K562 (cell line): ENCODE results near the gene NR6A1. TPM values are rescaled to one million over a fixed set of nuclear protein-coding genes. Genes with fewer than 3 reads are reported as not detected.

Experiments used
- ATAC-seq: fragments of 200-7000 bp; cut with Tn5 transposase; 3 replicates; pipeline ENCODE4 v1.9.1; 2020; ENCODE audit warnings: moderate library complexity
- BruUV-seq: library from RNA; stranded (reverse); fragments of 400-500 nt; replicated peaks from 2 replicates; lab custom pipeline; 2021; lab: Mats Ljungman, UMichigan
- CTCF ChIA-PET: fragments of 300-600 bp; formaldehyde crosslinking; extraction: SDS; loops from one replicate; lab custom pipeline; 2021; ENCODE audit warnings: low intra/inter-chr PET ratio; lab: Yijun Ruan, JAX
- POLR2A ChIA-PET: fragments of 300-600, 350-650 bp; sonication (Branson Sonifier 250); formaldehyde crosslinking; extraction: SDS; loops from one replicate; lab custom pipeline; 2021; ENCODE audit warnings: antibody characterized with exemption, inconsistent platforms; lab: Yijun Ruan, JAX
- DNase-seq, 4 experiments: peaks; one replicate each; pipeline versions ENCODE4 v3.0.0 to v3.0.0-alpha.2; 2011 to 2018; ENCODE audit warnings: low spot score in 3 of 4, mixed read lengths in 3 of 4; ENCODE audit errors: extremely low read depth in 1 of 4
- FAIRE-seq: peaks from 2 replicates; lab custom pipeline; 2011; peaks lifted over from hg19 to GRCh38; lab: Jason Lieb, UNC
- H2AFZ ChIP-seq: 2 replicates; pipeline ENCODE4 v1.6.0; 2011; ENCODE audit warnings: low read depth, low read length, control low read depth, inconsistent platforms
- H3K27ac ChIP-seq: fragments of 200-600 bp; 3 replicates; pipeline ENCODE4 v1.8.0; 2011; ENCODE audit warnings: low read depth, mild to moderate bottlenecking, control low read depth, inconsistent platforms, low read length, moderate library complexity, mixed read lengths; ENCODE audit errors: extremely low read depth
- H3K27me3 ChIP-seq, 2 experiments: fragments of 300-600 bp in 1 of 2; 2 replicates in 1 of 2; 3 replicates in 1 of 2; pipeline versions ENCODE4 v1.6.0 to v1.8.0; 2011; ENCODE audit warnings: inconsistent platforms in 2 of 2, low read length in 2 of 2, mild to moderate bottlenecking in 1 of 2, mixed read lengths in 1 of 2, moderate library complexity in 1 of 2; ENCODE audit not compliant: control insufficient read depth in 2 of 2, insufficient read depth in 2 of 2
- H3K36me3 ChIP-seq: fragments of 300-600 bp; 3 replicates; pipeline ENCODE4 v1.8.0; 2011; ENCODE audit warnings: mild to moderate bottlenecking, low read length, inconsistent platforms; ENCODE audit not compliant: control insufficient read depth, insufficient read depth
- H3K4me1 ChIP-seq, 2 experiments: fragments of 200-600 bp in 1 of 2; replicated peaks in 1 of 2; 2 replicates in 1 of 2; 3 replicates in 1 of 2; pipeline versions ENCODE4 v1.5.1 to v1.8.0; 2011; ENCODE audit warnings: inconsistent platforms in 2 of 2, low read length in 2 of 2, mild to moderate bottlenecking in 1 of 2, mixed read lengths in 1 of 2, moderate library complexity in 1 of 2; ENCODE audit not compliant: control insufficient read depth in 2 of 2, insufficient read depth in 2 of 2
- H3K4me2 ChIP-seq: 2 replicates; pipeline ENCODE4 v1.6.1; 2011; ENCODE audit warnings: low read length, control low read depth, inconsistent platforms, mixed read lengths; ENCODE audit not compliant: insufficient read depth
- H3K4me3 ChIP-seq: fragments of 200-600 bp; sonication (generic), shearing (Covaris generic); 2 replicates; pipeline ENCODE4 v1.5.1; 2016; ENCODE audit warnings: control low read depth, inconsistent platforms
- H3K79me2 ChIP-seq: fragments of 200-600 bp; 3 replicates; pipeline ENCODE4 v1.8.0; 2011; ENCODE audit warnings: low read length, inconsistent platforms; ENCODE audit not compliant: control insufficient read depth, insufficient read depth
- H3K9ac ChIP-seq, 2 experiments: 2 replicates each; pipeline versions ENCODE4 v1.6.0 to v1.6.1; 2011; ENCODE audit warnings: low read depth in 2 of 2, low read length in 2 of 2, control low read depth in 1 of 2, inconsistent platforms in 1 of 2, mild to moderate bottlenecking in 1 of 2, mixed read lengths in 1 of 2; ENCODE audit not compliant: insufficient read depth in 1 of 2
- H3K9me1 ChIP-seq: one replicate; pipeline ENCODE4 v1.6.0; 2011; ENCODE audit warnings: inconsistent platforms, mild to moderate bottlenecking, low read length, moderate library complexity; ENCODE audit not compliant: control insufficient read depth, insufficient read depth
- H3K9me3 ChIP-seq: replicated peaks from 2 replicates; pipeline ENCODE4 v1.5.1; 2011; ENCODE audit warnings: low read depth, low read length, inconsistent platforms; ENCODE audit not compliant: control insufficient read depth, insufficient read depth
- H4K20me1 ChIP-seq: replicated peaks from 2 replicates; pipeline ENCODE4 v1.6.1; 2011; ENCODE audit warnings: low read length, inconsistent platforms, mixed read lengths; ENCODE audit not compliant: control insufficient read depth, insufficient read depth
- CCAR2 ChIP-seq: fragments of 200-400 bp; formaldehyde crosslinking; IDR thresholded peaks from 2 replicates; pipeline ENCODE4 v1.6.1; 2017; ENCODE audit warnings: mild to moderate bottlenecking, low read depth, low read length
- RAD21 ChIP-seq, 2 experiments: fragments of 250-450 bp in 1 of 2; fragments of 450-650 bp in 1 of 2; sonication (Bioruptor Pico) in 1 of 2; formaldehyde crosslinking in 1 of 2; IDR thresholded peaks in 1 of 2; conservative IDR thresholded peaks in 1 of 2; 2 replicates each; pipeline versions ENCODE4 v1.4.0 to v1.8.0; 2020 to 2022; ENCODE audit warnings: mild to moderate bottlenecking in 2 of 2, moderate library complexity in 1 of 2
- WGBS: fragments of 100-300 bp; shearing (Covaris generic); methylation state at CpG from one replicate; pipeline ENCODE4 v1.1.6; 2016; ENCODE audit warnings: low coverage, mixed read lengths; ENCODE audit not compliant: insufficient coverage; ENCODE audit errors: missing lambda C conversion rate; 5-methylcytosine and 5-hydroxymethylcytosine counted together
- in situ Hi-C: fragments of 300-500 bp; cut with MboI; formaldehyde crosslinking; loops from 4 replicates; pipeline ENCODE4 v1.15.0; 2018; ENCODE audit warnings: inconsistent platforms, mixed read lengths
- intact Hi-C: fragments of 100-400 bp; cut with micrococcal nuclease; formaldehyde crosslinking; loops from 2 replicates; pipeline ENCODE4 v1.14.2; 2022
- polyA plus RNA-seq, 8 experiments: library from polyadenylated mRNA; depleted of rRNA in 4 of 8; stranded (reverse) in 5 of 8; unstranded in 3 of 8; fragments of >200 nt; fragmentation: Nextera tagmentation in 2 of 8; fragmentation: Illumina TruSeq in 1 of 8; extraction: Ambion mirVana in 2 of 8; extraction: Trizol in 1 of 8; gene quantifications; 2 replicates each; pipeline versions ENCODE4 v1.2.1 to v1.2.3, GENCODE V29; 2011 to 2014; ENCODE audit warnings: inconsistent platforms in 1 of 8, missing spikeins in 1 of 8
- total RNA-seq, 7 experiments: library from RNA; depleted of rRNA in 6 of 7; stranded (reverse); fragments of >200 nt in 6 of 7; fragmentation: Illumina TruSeq in 2 of 7; extraction: Trizol in 2 of 7; gene quantifications; 2 replicates each; pipeline versions ENCODE4 v1.2.1 to v1.2.3, GENCODE V29; 2011 to 2021; ENCODE audit warnings: low replicate concordance in 1 of 7
- TF ChIP-seq, protein P1 (sequence below), 3 experiments: IDR thresholded peaks in 2 of 3; conservative IDR thresholded peaks in 1 of 3; 2 replicates each; pipeline ENCODE4 v1.5.1; 2011 to 2012; ENCODE audit warnings: low read length in 3 of 3, mild to moderate bottlenecking in 3 of 3, control low read depth in 2 of 3, improper control_type of control experiment in 1 of 3, inconsistent platforms in 1 of 3, low read depth in 1 of 3, mixed read lengths in 1 of 3, moderate library complexity in 1 of 3; ENCODE audit not compliant: insufficient read depth in 2 of 3

The NR6A1 gene
- total and polyA plus RNA-seq, 9 of the 15 experiments (the other 6 are each of a cell fraction or from before 2014, with no cell fraction given): 9.7 to 55.4 (median 28.3) TPM

DNA sequence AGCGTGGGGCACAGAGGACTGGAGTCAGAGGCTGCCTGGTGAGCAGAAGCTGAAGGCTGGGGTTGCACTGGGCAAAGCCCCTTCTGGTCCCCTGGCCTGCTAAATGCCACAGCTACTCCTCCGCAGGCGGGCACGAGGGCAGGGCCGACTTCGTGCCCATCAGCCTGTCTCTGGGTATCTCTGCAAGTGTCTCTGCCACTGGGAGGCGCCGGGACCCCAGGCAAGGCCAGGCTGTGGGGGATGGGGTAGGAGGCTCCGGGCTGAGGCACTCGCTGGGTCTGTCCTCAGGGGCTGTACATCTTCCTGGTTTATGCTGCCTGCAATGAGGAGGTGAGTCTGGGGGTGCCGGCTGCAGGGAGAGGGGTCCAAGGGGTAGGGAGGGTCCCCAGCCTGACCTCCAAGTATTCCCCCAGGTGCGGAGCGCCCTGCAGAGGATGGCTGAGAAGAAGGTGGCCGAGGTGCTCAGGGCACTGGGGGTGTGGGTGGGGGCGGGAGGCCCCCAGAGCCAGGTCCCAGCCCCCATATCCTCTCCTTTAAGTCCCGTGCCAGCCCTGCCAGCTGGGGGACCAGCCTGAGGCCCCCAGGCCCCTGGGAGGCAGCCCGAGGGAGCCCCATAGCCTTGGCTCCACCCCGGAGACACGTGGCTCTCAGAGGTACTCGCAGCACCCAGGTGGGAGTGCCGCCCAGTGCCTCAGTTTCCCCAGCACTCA lies 295.8 kb downstream of the NR6A1 start:
- BruUV-seq: no TSS peak
- Histone ChIP-seq H3K27ac (no peak overlapping the region), H3K9ac (no peak overlapping the region), H3K4me1 (peaks cover 0 to 44% of the 10 kb centered on the region in 2 experiments; a peak in 3 of 5 replicates), H3K4me3 (no peak overlapping the region), H3K4me2 (no peak overlapping the region), H3K79me2 (no peaks in the 10 kb centered on the region), H4K20me1 (peaks cover 16% of the 10 kb centered on the region), H3K9me3 (no peaks in the 10 kb centered on the region), H3K36me3 (no peaks in the 10 kb centered on the region), H2AFZ (no peak overlapping the region), H3K27me3 (peaks cover 4 to 50% of the 10 kb centered on the region in 2 experiments; a peak in 4 of 5 replicates), H3K9me1 (no peaks in the 10 kb centered on the region)
- FAIRE-seq (no peak), DNase-seq (no peak), ATAC-seq (0 out of 3 replicates have a peak, but pooled peaks have one; percentile 9)
- no peak for TF ChIP-seq CCAR2
- peak in 1 of 2 experiments; percentile 30; a peak in 2 of 4 replicates for TF ChIP-seq RAD21 (CRISPR knock-in tag; conservative IDR thresholded peaks at IDR 0.05 in 1 of 2, IDR thresholded peaks at IDR 0.05 in 1 of 2)
- TF ChIP-seq, protein P1, sequence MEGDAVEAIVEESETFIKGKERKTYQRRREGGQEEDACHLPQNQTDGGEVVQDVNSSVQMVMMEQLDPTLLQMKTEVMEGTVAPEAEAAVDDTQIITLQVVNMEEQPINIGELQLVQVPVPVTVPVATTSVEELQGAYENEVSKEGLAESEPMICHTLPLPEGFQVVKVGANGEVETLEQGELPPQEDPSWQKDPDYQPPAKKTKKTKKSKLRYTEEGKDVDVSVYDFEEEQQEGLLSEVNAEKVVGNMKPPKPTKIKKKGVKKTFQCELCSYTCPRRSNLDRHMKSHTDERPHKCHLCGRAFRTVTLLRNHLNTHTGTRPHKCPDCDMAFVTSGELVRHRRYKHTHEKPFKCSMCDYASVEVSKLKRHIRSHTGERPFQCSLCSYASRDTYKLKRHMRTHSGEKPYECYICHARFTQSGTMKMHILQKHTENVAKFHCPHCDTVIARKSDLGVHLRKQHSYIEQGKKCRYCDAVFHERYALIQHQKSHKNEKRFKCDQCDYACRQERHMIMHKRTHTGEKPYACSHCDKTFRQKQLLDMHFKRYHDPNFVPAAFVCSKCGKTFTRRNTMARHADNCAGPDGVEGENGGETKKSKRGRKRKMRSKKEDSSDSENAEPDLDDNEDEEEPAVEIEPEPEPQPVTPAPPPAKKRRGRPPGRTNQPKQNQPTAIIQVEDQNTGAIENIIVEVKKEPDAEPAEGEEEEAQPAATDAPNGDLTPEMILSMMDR (IDR thresholded peaks at IDR 0.05 in 2 of 3, conservative IDR thresholded peaks at IDR 0.05 in 1 of 3; ENCODE audit: insufficient read depth in 2 of 3, low read depth in 1 of 3, low read length in 3 of 3): peak in 2 of 3 experiments; percentile 18 to 26; a peak in 1 of 6 replicates
- 8% methylated on average over 17 of the region's 21 CpGs for whole genome bisulfite sequencing
- CTCF ChIA-PET: no interaction called here
- POLR2A ChIA-PET: interaction anchor here (0.6 to 1.1 kb wide), 4 partner anchors 9 to 78 kb away, joined by 4 read pairs; no protein-coding TSS in a partner anchor
- in situ Hi-C loops: no loop called here
- intact Hi-C loops: no loop called here
